Neural progenitor cell (in vitro differentiated cells): Measurements from ENCODE around the gene PCBD2. TPM values are rescaled to one million over a fixed set of nuclear protein-coding genes. Genes with fewer than 3 reads are reported as not detected.

Source experiments
- DNase-seq: peaks from one replicate; pipeline ENCODE4 v3.0.0-alpha.2; 2016; ENCODE audit warnings: low spot score
- H2AFZ ChIP-seq: fragments of 200-600 bp; sonication (generic); replicated peaks from 2 replicates; pipeline ENCODE4 v1.6.1; 2016; ENCODE audit warnings: antibody characterized with exemption
- H3F3A ChIP-seq: fragments of 200-600 bp; sonication (generic); 2 replicates; pipeline ENCODE4 v1.6.1; 2016; ENCODE audit warnings: antibody characterized with exemption, low read depth
- H3K27ac ChIP-seq: fragments of 200-600 bp; sonication (generic); 2 replicates; pipeline ENCODE4 v1.5.1; 2016; ENCODE audit warnings: mild to moderate bottlenecking
- H3K27me3 ChIP-seq: fragments of 200-600 bp; sonication (generic); 2 replicates; pipeline ENCODE4 v1.6.1; 2016; ENCODE audit warnings: mild to moderate bottlenecking, moderate library complexity
- H3K36me3 ChIP-seq: fragments of 200-600 bp; sonication (generic); 2 replicates; pipeline ENCODE4 v1.5.1; 2016
- H3K4me1 ChIP-seq: fragments of 200-600 bp; sonication (generic); 2 replicates; pipeline ENCODE4 v1.6.1; 2016; ENCODE audit warnings: mixed run types
- H3K4me2 ChIP-seq: fragments of 200-600 bp; sonication (generic); 2 replicates; pipeline ENCODE4 v1.6.1; 2016
- H3K4me3 ChIP-seq: fragments of 200-600 bp; sonication (generic); 2 replicates; pipeline ENCODE4 v1.5.1; 2016
- H3K79me2 ChIP-seq: fragments of 200-600 bp; sonication (generic); 2 replicates; pipeline ENCODE4 v1.6.1; 2016; ENCODE audit warnings: low read depth
- H3K9ac ChIP-seq: fragments of 200-600 bp; sonication (generic); 2 replicates; pipeline ENCODE4 v1.6.1; 2016
- H3K9me3 ChIP-seq: fragments of 200-600 bp; sonication (generic); 2 replicates; pipeline ENCODE4 v1.5.1; 2016; ENCODE audit warnings: low read depth
- H4K20me1 ChIP-seq: fragments of 200-600 bp; sonication (generic); 2 replicates; pipeline ENCODE4 v1.6.1; 2016; ENCODE audit warnings: low read depth
- H3K27ac Mint-ChIP-seq: 3 replicates; pipeline ENCODE4 v1.8.0; 2021; ENCODE audit warnings: mixed read lengths
- H3K27me3 Mint-ChIP-seq: 2 replicates; pipeline ENCODE4 v1.8.0; 2022; ENCODE audit warnings: low read depth, mild to moderate bottlenecking, inconsistent platforms, moderate library complexity, mixed read lengths; ENCODE audit not compliant: insufficient read depth
- H3K36me3 Mint-ChIP-seq: 3 replicates; pipeline ENCODE4 v1.8.0; 2021; ENCODE audit warnings: mixed read lengths
- H3K4me1 Mint-ChIP-seq: 3 replicates; pipeline ENCODE4 v1.8.0; 2021; ENCODE audit warnings: mixed read lengths
- H3K4me3 Mint-ChIP-seq: 3 replicates; pipeline ENCODE4 v1.8.0; 2021; ENCODE audit warnings: mild to moderate bottlenecking, moderate library complexity, mixed read lengths
- H3K9me3 Mint-ChIP-seq: 3 replicates; pipeline ENCODE4 v1.8.0; 2020; ENCODE audit warnings: mixed read lengths
- EZH2 ChIP-seq: fragments of 200-600 bp; sonication (generic); IDR thresholded peaks from 2 replicates; pipeline ENCODE4 v1.6.1; 2017; ENCODE audit warnings: antibody characterized with exemption, mild to moderate bottlenecking, moderate library complexity
- EZH2phosphoT487 ChIP-seq: fragments of 200-600 bp; sonication (generic); IDR thresholded peaks from 2 replicates; pipeline ENCODE4 v1.6.1; 2017; ENCODE audit warnings: antibody characterized with exemption
- total RNA-seq: library from RNA; depleted of rRNA; stranded (reverse); fragments of >200 nt; gene quantifications from 2 replicates; pipeline ENCODE4 v1.2.3, GENCODE V29; 2015; ENCODE audit warnings: low replicate concordance
- TF ChIP-seq, protein P1 (sequence below): fragments of 200-600 bp; sonication (generic); IDR thresholded peaks from 2 replicates; pipeline ENCODE4 v1.5.1; 2017; ENCODE audit warnings: antibody characterized with exemption, mild to moderate bottlenecking

Gene PCBD2
- total RNA-seq, 1 donor from 2014 or later, result 5.0 TPM

DNA sequence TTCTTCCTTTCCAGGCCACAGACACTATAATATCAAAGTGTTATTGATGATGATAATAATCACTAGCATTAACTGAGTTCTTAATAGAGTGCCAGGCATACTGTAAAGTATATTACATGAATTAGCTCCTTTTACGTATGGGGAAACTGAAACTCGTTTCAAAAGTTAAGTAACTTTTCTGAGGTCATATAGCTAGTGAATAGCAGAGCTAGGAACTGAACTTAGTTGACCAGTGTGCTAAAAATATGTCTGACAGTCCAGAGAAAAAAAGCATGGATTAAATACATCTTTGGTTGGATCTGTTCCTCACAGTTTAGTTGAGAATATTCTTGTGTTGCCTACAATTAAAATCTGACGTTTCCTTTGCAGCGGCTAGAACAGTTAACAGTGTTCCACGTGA, 44.4 kb downstream of the PCBD2 start:
- Histone ChIP-seq H3K79me2 (no peaks in the 10 kb centered on the region), H4K20me1 (no peaks in the 10 kb centered on the region), H3K36me3 (peaks cover 3% of the 10 kb centered on the region), H3K4me3 (no peak overlapping the region), H3K27me3 (no peaks in the 10 kb centered on the region), H2AFZ (no peak overlapping the region), H3K9ac (no peak overlapping the region), H3K27ac (no peak overlapping the region), H3F3A (no peaks in the 10 kb centered on the region), H3K4me1 (peaks cover 23% of the 10 kb centered on the region), H3K9me3 (peaks cover under 1% of the 10 kb centered on the region), H3K4me2 (no peak overlapping the region)
- Mint-ChIP-seq H3K4me3 (no peak overlapping the region), H3K36me3 (peaks cover 4% of the 10 kb centered on the region), H3K4me1 (peaks cover 7% of the 10 kb centered on the region), H3K27me3 (no peaks in the 10 kb centered on the region), H3K9me3 (peaks cover 4% of the 10 kb centered on the region), H3K27ac (no peak overlapping the region)
- DNase-seq, result no peak
- TF ChIP-seq EZH2 (no peak), EZH2phosphoT487 (no peak)
- TF ChIP-seq, protein P1, sequence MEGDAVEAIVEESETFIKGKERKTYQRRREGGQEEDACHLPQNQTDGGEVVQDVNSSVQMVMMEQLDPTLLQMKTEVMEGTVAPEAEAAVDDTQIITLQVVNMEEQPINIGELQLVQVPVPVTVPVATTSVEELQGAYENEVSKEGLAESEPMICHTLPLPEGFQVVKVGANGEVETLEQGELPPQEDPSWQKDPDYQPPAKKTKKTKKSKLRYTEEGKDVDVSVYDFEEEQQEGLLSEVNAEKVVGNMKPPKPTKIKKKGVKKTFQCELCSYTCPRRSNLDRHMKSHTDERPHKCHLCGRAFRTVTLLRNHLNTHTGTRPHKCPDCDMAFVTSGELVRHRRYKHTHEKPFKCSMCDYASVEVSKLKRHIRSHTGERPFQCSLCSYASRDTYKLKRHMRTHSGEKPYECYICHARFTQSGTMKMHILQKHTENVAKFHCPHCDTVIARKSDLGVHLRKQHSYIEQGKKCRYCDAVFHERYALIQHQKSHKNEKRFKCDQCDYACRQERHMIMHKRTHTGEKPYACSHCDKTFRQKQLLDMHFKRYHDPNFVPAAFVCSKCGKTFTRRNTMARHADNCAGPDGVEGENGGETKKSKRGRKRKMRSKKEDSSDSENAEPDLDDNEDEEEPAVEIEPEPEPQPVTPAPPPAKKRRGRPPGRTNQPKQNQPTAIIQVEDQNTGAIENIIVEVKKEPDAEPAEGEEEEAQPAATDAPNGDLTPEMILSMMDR, result no peak

DNA sequence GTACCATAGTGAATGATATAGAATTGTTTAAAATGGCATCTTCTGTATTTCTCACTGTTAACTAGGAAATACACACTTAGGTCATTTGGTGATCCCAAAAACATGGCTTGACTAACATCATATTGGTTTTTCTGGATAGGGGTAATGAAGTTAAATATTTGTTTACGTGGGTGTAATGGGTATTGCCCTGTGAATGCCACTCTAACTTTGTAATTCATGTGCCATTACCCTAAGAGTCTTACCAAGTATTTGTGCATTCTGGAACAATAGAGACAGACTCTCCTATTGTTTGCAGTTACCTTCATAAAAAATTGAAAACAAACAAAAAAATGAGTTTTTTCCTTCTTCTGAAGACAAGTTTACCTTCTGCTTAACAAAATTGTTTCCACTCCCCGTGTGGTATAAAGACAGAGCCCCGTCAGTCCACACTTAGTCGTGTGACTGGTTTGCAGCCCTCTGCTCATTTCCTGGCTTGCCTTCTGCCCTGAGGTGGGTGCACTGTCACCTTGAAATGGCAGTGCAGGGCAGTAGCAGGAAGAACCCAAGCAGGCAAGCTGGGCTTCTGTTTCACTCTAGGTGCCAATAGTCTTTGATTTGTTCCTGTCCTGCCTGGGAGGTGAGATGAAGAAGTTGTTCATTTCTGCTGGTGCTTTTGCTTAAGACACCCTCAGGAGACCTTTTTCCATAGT, 53.1 kb downstream of the PCBD2 start:
- no peak overlapping the region for H3K27ac ChIP-seq
- H3K4me1 ChIP-seq, result peaks cover 11% of the 10 kb centered on the region
- H4K20me1 ChIP-seq, result no peaks in the 10 kb centered on the region
- no peak overlapping the region for H2AFZ ChIP-seq
- no peaks in the 10 kb centered on the region for H3K36me3 ChIP-seq
- Mint-ChIP-seq H3K27ac (no peak overlapping the region), H3K9me3 (peaks cover 15% of the 10 kb centered on the region), H3K4me1 (peaks cover 12% of the 10 kb centered on the region), H3K36me3 (peaks cover 12% of the 10 kb centered on the region), H3K27me3 (peaks cover 2% of the 10 kb centered on the region), H3K4me3 (no peak overlapping the region)
- DNase-seq, result no peak
- H3K79me2 ChIP-seq, result no peaks in the 10 kb centered on the region
- peaks cover 2% of the 10 kb centered on the region for H3K9me3 ChIP-seq
- TF ChIP-seq EZH2 (no peak), EZH2phosphoT487 (no peak)
- TF ChIP-seq, protein P1, result no peak
- no peak overlapping the region for H3K4me3 ChIP-seq
- H3K27me3 ChIP-seq, result no peaks in the 10 kb centered on the region
- no peak overlapping the region for H3K4me2 ChIP-seq
- no peak overlapping the region for H3K9ac ChIP-seq
- H3F3A ChIP-seq, result peaks cover 10% of the 10 kb centered on the region

DNA sequence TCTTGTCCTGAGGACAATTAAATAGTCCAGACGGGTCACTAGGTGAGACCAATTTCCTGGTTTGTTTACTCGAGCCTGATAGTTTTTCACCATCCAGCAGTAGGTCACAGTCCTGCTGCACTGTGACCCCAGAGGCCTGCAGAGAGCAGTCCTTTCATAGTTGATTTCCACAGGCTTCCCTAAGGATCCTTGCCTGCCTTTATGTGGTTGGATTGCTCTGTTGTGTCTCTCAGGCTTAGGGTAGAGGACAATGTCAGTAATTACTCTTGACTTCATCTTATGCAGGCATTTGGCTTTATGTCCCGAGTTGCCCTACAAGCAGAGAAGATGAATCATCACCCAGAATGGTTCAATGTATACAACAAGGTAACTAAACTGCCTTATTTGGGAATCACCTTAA, 53.8 kb downstream of the PCBD2 start:
- H3K36me3 Mint-ChIP-seq, result peaks cover 12% of the 10 kb centered on the region
- peaks cover 15% of the 10 kb centered on the region for H3K9me3 Mint-ChIP-seq
- no peak overlapping the region for H3K4me3 ChIP-seq
- no peak overlapping the region for H2AFZ ChIP-seq
- no peak overlapping the region for H3K9ac ChIP-seq
- H3F3A ChIP-seq, result peaks cover 10% of the 10 kb centered on the region
- TF ChIP-seq, protein P1, result no peak
- no peak for TF ChIP-seq EZH2phosphoT487
- no peak for TF ChIP-seq EZH2
- DNase-seq, result peak; percentile 55
- H3K4me3 Mint-ChIP-seq, result no peak overlapping the region
- no peak overlapping the region for H3K27ac Mint-ChIP-seq
- no peak overlapping the region for H3K4me2 ChIP-seq
- peaks cover 2% of the 10 kb centered on the region for H3K27me3 Mint-ChIP-seq
- H3K4me1 Mint-ChIP-seq, result peaks cover 12% of the 10 kb centered on the region
- H3K9me3 ChIP-seq, result peaks cover 2% of the 10 kb centered on the region
- H4K20me1 ChIP-seq, result no peaks in the 10 kb centered on the region
- no peaks in the 10 kb centered on the region for H3K27me3 ChIP-seq
- no peak overlapping the region for H3K27ac ChIP-seq
- no peaks in the 10 kb centered on the region for H3K36me3 ChIP-seq
- H3K4me1 ChIP-seq, result peaks cover 11% of the 10 kb centered on the region
- no peaks in the 10 kb centered on the region for H3K79me2 ChIP-seq
